Chondrocyte (in vitro differentiated cells): ENCODE measurements around the gene IGSF5. TPM values are rescaled to one million over a fixed set of nuclear protein-coding genes. Genes with fewer than 3 reads are reported as not detected.

Source experiments
- DNase-seq: peaks from one replicate; pipeline ENCODE4 v3.0.0; 2021; ENCODE audit warnings: mixed read lengths, low spot score
- H3K27ac Mint-ChIP-seq: one replicate; pipeline ENCODE4 v1.8.0; 2021; ENCODE audit warnings: mild to moderate bottlenecking, moderate library complexity, mixed read lengths; ENCODE audit not compliant: unreplicated experiment
- H3K27me3 Mint-ChIP-seq: 2 replicates; pipeline ENCODE4 v1.8.0; 2021; ENCODE audit warnings: low read depth, mixed read lengths
- H3K36me3 Mint-ChIP-seq: 2 replicates; pipeline ENCODE4 v1.8.0; 2021; ENCODE audit warnings: low read depth, mixed read lengths
- H3K4me1 Mint-ChIP-seq: 2 replicates; pipeline ENCODE4 v1.8.0; 2021; ENCODE audit warnings: low read depth, mild to moderate bottlenecking, mixed read lengths
- H3K4me3 Mint-ChIP-seq: one replicate; pipeline ENCODE4 v1.8.0; 2021; ENCODE audit warnings: mild to moderate bottlenecking, moderate library complexity, mixed read lengths; ENCODE audit not compliant: unreplicated experiment
- H3K9me3 Mint-ChIP-seq: 2 replicates; pipeline ENCODE4 v1.8.0; 2021; ENCODE audit warnings: low read depth, mixed read lengths
- total RNA-seq: library from RNA; stranded (reverse); gene quantifications from 3 replicates; pipeline ENCODE4 v1.2.1, GENCODE V29; 2021
- TF ChIP-seq, protein P1 (sequence below): fragments of 200-600 bp; sonication (generic); IDR thresholded peaks from 2 replicates; pipeline ENCODE4 v1.5.0; 2021; ENCODE audit warnings: antibody characterized with exemption, mild to moderate bottlenecking, moderate library complexity

Gene IGSF5
- total RNA-seq, 1 donor from 2014 or later: not detected

DNA sequence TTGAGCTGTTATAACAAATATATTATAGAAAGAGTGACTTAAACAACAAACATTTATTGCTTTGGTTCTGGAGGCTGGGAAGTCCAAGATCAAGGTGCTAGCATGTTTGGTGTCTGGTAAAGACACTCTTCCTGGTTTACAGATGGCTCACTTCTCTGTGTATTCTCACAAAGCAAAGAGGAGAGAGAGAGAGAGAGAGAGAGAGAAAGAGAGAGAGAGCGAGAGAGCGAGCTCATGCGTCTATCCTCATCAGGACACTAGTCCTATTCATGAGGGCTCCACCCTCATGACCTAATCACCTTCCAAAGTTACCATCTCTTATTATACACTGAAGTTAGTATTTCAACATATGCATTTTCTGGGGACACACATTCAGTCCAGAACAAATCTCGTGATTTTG, 89.6 kb downstream of the IGSF5 start:
- no peak for DNase-seq
- Mint-ChIP-seq H3K27me3 (peaks cover 2% of the 10 kb centered on the region), H3K27ac (no peak overlapping the region), H3K4me1 (no peaks in the 10 kb centered on the region), H3K4me3 (no peak overlapping the region), H3K36me3 (peaks cover 2% of the 10 kb centered on the region), H3K9me3 (peaks cover 4% of the 10 kb centered on the region)
- TF ChIP-seq, protein P1, sequence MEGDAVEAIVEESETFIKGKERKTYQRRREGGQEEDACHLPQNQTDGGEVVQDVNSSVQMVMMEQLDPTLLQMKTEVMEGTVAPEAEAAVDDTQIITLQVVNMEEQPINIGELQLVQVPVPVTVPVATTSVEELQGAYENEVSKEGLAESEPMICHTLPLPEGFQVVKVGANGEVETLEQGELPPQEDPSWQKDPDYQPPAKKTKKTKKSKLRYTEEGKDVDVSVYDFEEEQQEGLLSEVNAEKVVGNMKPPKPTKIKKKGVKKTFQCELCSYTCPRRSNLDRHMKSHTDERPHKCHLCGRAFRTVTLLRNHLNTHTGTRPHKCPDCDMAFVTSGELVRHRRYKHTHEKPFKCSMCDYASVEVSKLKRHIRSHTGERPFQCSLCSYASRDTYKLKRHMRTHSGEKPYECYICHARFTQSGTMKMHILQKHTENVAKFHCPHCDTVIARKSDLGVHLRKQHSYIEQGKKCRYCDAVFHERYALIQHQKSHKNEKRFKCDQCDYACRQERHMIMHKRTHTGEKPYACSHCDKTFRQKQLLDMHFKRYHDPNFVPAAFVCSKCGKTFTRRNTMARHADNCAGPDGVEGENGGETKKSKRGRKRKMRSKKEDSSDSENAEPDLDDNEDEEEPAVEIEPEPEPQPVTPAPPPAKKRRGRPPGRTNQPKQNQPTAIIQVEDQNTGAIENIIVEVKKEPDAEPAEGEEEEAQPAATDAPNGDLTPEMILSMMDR: no peak

DNA sequence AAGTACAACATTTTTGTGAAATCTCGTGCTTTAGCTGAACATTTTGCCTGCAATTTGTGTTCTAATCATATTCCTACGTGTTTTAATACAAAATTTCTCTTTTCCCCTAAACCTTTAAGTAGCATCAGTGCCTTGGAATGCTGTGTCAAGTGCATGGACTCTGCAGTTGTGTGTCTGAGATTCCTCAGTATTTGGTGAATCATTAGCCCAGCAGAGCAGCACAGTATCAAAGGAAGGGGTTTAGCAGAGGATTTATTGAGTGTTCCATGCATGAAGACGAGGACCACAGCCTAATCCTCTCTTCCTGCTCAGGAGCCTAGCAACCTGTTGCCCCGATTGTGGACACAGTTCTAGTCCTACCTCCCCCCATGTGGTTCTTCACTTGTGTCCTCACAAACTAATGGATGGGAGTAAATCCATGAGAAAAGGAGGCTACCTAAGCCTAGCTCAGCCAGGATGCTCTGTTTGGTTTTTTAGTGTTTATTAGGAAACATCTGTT, 92.9 kb downstream of the IGSF5 start:
- Mint-ChIP-seq H3K27me3 (peaks cover 2% of the 10 kb centered on the region), H3K36me3 (peaks cover 2% of the 10 kb centered on the region), H3K4me1 (no peaks in the 10 kb centered on the region), H3K4me3 (no peak overlapping the region), H3K9me3 (peaks cover 2% of the 10 kb centered on the region), H3K27ac (no peak overlapping the region)
- DNase-seq: no peak
- TF ChIP-seq, protein P1: no peak

DNA sequence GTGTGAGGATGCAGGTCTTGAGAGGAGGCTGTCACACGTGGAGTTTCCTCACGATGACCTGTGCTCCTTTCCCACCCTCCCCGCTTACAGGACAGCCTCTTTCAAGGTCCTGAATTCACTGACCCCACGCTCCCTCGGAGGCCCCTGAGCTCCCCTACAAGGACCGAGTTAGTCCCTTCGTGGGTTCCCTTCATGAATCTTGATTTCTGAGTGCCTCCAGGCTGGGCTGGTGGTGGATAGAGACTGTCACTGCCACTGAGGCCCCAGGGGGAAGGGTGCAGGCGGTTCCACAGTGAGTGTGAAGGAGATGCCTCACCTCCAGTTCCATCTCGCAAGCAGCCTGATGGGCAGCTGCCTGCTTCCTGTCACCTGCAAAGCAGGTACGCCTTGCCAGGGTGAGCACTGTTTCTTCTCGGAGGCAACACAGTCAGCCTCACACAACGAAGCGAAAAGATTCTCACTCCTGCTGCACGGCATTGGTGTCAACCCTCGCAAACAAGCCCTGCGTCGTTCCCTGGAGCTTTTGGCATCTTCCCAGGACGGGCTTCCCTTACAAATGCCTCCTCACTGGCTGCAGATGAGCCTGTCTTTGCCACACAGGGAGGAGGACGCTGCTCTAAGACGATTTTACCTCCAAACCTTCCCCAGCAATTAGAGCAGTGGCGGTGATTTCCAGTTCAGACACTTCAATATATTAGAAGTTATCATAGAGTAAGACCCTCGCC, 95.6 kb downstream of the IGSF5 start:
- Mint-ChIP-seq H3K4me1 (peaks cover 3% of the 10 kb centered on the region), H3K9me3 (peaks cover 3% of the 10 kb centered on the region), H3K4me3 (no peak overlapping the region), H3K27me3 (peaks cover 2% of the 10 kb centered on the region), H3K27ac (no peak overlapping the region), H3K36me3 (peaks cover 2% of the 10 kb centered on the region)
- DNase-seq: peak; percentile 57
- TF ChIP-seq, protein P1: no peak

DNA sequence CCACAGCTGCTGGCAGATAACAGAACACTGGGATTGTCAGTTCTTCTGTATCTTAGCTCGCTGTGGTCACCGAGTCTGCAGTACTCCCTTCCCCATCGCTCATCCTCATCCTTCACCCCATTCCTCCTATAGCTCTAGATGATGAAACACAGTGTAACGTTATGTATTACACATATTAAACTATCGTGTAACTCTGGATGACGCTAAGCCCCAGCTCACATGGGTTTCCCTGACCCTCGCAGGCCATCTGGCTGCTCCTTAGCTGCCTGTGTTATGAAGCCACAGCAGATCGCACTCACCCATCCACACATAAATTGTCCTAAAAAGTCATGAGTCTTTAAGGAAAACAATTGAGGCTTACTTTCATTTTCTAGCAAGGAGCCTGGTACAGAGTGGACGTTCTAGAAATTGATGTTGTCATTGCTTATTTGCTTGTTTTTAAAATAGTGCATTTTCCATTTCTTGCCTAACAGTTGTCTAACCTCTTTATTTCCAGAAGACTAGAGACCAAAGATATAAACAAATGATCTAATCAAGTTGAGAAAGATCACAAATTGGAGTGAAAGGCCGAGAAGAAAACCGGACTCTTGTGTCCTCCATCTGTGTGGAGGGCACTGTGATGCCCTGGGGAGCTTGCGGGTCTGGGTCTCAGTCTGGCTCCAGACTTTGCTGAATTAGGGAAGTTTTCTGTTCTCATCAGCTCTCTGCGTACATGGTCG, 97.9 kb downstream of the IGSF5 start:
- Mint-ChIP-seq H3K4me3 (no peak overlapping the region), H3K27me3 (peaks cover 2% of the 10 kb centered on the region), H3K27ac (no peak overlapping the region), H3K4me1 (peaks cover 7% of the 10 kb centered on the region), H3K9me3 (peaks cover 5% of the 10 kb centered on the region), H3K36me3 (peaks cover 2% of the 10 kb centered on the region)
- no peak for DNase-seq
- TF ChIP-seq, protein P1: no peak

DNA sequence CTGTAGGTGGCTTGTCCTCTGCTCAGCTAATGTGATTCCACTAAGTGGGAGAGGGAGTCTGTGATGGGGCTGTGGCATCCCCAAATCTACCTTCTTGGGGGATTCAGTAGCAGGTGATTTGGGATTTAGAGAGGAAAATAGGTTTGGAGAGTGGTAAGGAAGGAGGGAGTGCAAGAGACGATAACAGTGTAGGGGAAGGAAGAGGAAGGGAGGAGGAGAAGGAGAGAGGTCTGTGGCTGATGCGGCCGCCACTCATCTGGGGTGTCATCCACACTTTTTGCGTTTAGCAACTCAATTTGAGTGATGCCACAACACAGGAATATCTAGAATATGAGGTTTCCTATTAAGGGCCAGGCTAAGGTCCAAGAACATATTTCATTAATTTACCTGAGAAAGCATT, 98.5 kb downstream of the IGSF5 start:
- Mint-ChIP-seq H3K4me3 (no peak overlapping the region), H3K27me3 (no peaks in the 10 kb centered on the region), H3K4me1 (peaks cover 7% of the 10 kb centered on the region), H3K27ac (no peak overlapping the region), H3K9me3 (peaks cover 5% of the 10 kb centered on the region), H3K36me3 (no peaks in the 10 kb centered on the region)
- DNase-seq: no peak
- TF ChIP-seq, protein P1: no peak
